H1 (cell line): ENCODE results near the gene ZNF180. TPM values are rescaled to one million over a fixed set of nuclear protein-coding genes. Genes with fewer than 3 reads are reported as not detected.

ENCODE experiments used
- CHD7 ChIP-seq: fragments of 300-600 bp; sonication (generic); IDR thresholded peaks from 2 replicates; pipeline ENCODE4 v1.7.1; 2012; ENCODE audit warnings: low read length, moderate library complexity, mild to moderate bottlenecking, inconsistent platforms; ENCODE audit not compliant: insufficient replicate concordance
- CREB1 ChIP-seq: IDR thresholded peaks from 2 replicates; pipeline ENCODE4 v1.6.1; 2012; ENCODE audit warnings: inconsistent platforms
- HDAC2 ChIP-seq, 2 experiments: fragments of 300-600 bp in 1 of 2; sonication (generic) in 1 of 2; IDR thresholded peaks; 2 replicates each; pipeline ENCODE4 v1.6.1; 2011 to 2012; ENCODE audit warnings: low read depth in 2 of 2, low read length in 2 of 2, mild to moderate bottlenecking in 2 of 2, moderate library complexity in 2 of 2, borderline replicate concordance in 1 of 2, inconsistent platforms in 1 of 2
- PHF8 ChIP-seq: fragments of 200-600 bp; sonication (generic); conservative IDR thresholded peaks from 2 replicates; pipeline ENCODE4 v1.7.1; 2012; ENCODE audit warnings: low read depth, mild to moderate bottlenecking, inconsistent platforms, low read length, moderate library complexity
- POLR2AphosphoS5 ChIP-seq: IDR thresholded peaks from 2 replicates; pipeline ENCODE4 v1.6.1; 2011; ENCODE audit warnings: low read depth, low read length
- RXRA ChIP-seq: IDR thresholded peaks from 2 replicates; pipeline ENCODE4 v1.6.1; 2011; ENCODE audit warnings: low read depth, mild to moderate bottlenecking, low read length, moderate library complexity; ENCODE audit not compliant: insufficient read depth
- polyA plus RNA-seq, 7 experiments: library from polyadenylated mRNA; depleted of rRNA in 3 of 7; stranded (reverse) in 5 of 7; unstranded in 2 of 7; fragments of >200 nt in 5 of 7; fragments of 200-250 nt in 2 of 7; gene quantifications; 1 replicate in 5 of 7; 2 replicates in 1 of 7; 4 replicates in 1 of 7; pipeline versions ENCODE4 v1.2.1 to v1.2.3, GENCODE V29; 2011 to 2013; ENCODE audit warnings: missing spikeins in 2 of 7, mixed read lengths in 2 of 7
- total RNA-seq: library from RNA; stranded (reverse); fragmentation: NEBNext Ultra II Directional; extraction: Animal tissue kit (Norgen Biotek cat#: 25700); gene quantifications from 2 replicates; pipeline ENCODE4 v1.2.1, GENCODE V29; 2021

ZNF180 gene
- total and polyA plus RNA-seq, 2 of the 8 experiments (the other 6 are each of a cell fraction or from before 2014, with no cell fraction given) = 1.3 to 8.5 TPM

GRCh38 chr19:44540736-44541135, 40.4 kb upstream of the ZNF180 start (continued):
- TF ChIP-seq CHD7 (no peak), CREB1 (no peak), RXRA (no peak), HDAC2 (IDR thresholded peaks at IDR 0.05; ENCODE audit: borderline replicate concordance in 1 of 2, low read depth in 2 of 2, low read length in 2 of 2) (no peak), POLR2AphosphoS5 (no peak), PHF8 (no peak)
